ENCODE data around the gene MRPS18A. TPM values are rescaled to one million over a fixed set of nuclear protein-coding genes. Genes with fewer than 3 reads are reported as not detected.
A peak's percentile ranks its signal among the peaks of the same experiment; 100 is the strongest.

Gene MRPS18A
- total and polyA plus RNA-seq, 2 experiments from 2014 or later, result 33.7 to 39.2 TPM

DNA sequence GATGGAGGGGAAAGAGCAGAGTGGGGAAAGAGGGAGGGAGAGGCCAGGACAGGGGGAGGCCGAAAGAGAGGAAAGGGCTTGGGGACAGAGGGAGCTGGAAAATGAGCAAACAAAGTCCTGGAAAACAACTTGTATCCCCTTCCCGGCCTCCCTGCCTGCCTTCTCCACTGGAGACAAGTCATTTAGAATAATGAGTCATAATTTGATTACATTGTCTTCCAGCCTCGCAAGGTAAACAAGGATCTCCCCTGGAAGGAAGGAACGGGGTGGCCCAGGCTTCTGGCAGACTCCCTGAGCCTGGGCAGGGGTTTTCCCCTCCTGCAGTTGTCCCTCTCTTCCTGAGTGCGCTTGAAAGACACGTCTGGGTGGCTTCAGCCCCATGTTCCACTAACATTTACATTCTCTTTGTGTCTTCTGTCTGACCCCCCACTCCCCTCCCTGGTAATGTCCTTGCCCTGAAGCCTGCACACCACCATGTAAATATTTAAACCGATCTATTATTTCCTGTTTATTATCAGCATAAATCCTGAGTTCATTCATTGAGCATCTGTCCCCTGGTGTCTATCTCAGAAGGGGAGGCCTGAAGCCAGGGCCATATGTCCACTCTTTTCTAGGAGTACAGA, 12.1 kb upstream of the MRPS18A start:
- no peak overlapping the region for H2AFZ ChIP-seq
- no peaks in the 10 kb centered on the region for H3K79me2 ChIP-seq (ENCODE audit: insufficient read depth)
- peaks cover 16% of the 10 kb centered on the region for H3K4me1 ChIP-seq (ENCODE audit: insufficient read depth)
- H3F3A ChIP-seq (ENCODE audit: insufficient read depth), result peaks cover 17% of the 10 kb centered on the region; the same call in 1 of the 2 replicates
- no peak overlapping the region for H3K27ac ChIP-seq
- peak; percentile 23 for DNase-seq
- H3K27me3 ChIP-seq (replicated peaks; ENCODE audit: insufficient read depth), result no peaks in the 10 kb centered on the region
- H3K4me3 ChIP-seq, result no peak overlapping the region
- WGBS, 2 experiments (ENCODE audit: low coverage in 1 of 2, low lambda C conversion rate in 2 of 2, missing lambda C conversion rate in 2 of 2), result 70 to 76% methylated on average over 7 of the region's 7 CpGs
- no peaks in the 10 kb centered on the region for H3K36me3 ChIP-seq (ENCODE audit: low read depth)
- no peaks in the 10 kb centered on the region for H3K9me3 ChIP-seq (ENCODE audit: low read depth)
- H3K9ac ChIP-seq, result no peak overlapping the region
- no peaks in the 10 kb centered on the region for H4K20me1 ChIP-seq (ENCODE audit: insufficient read depth)
- in situ Hi-C loops (cut with MboI), result no loop called here
- H3K4me2 ChIP-seq (ENCODE audit: unreplicated experiment), result no peak overlapping the region
- H3K9me2 ChIP-seq (ENCODE audit: insufficient read depth), result no peaks in the 10 kb centered on the region
- no peak for TF ChIP-seq EZH2 (IDR thresholded peaks at IDR 0.05; ENCODE audit: insufficient read depth, poor library complexity, severe bottlenecking)
- TF ChIP-seq EZH2phosphoT487 (IDR thresholded peaks at IDR 0.05; ENCODE audit: insufficient read depth, low read depth), result no peak

DNA sequence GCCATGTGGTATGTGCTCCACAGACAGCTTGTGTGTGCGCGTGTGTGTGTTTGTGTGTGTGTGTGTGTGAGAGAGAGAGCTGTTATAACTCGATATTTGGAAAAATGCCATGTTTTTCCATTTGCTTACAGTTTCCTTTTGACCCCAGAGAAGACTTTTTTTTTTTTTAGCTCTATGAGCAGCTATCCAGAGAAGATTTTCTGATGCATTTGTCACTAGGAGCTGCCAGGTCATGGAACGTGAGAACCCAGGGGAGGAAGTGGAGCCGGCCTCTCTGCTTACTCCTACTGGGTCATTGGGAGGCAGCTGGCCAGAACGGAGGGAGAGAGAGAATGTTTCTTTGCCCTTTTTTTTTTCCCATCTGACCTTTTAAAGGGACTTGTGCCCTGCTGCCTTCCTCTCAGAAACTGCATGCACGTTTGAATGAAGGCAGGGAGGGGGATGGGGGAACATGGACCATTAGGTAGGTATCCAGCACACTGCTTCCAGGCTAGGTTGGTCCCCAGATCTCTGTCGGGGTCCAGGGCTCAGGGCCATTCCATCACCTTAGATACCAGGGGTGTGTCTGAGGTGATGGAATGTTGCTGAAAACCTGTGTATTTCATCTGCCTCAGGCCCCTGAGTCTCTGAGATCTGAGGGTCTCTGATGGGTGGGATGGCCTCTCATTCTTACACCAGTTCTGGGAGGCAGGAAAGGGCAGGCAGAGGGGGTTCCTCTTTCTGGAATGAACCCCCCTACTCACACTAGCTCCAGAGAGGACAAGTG, 11.2 kb upstream of the MRPS18A start:
- H3K4me3 ChIP-seq, result no peak overlapping the region
- H3K4me1 ChIP-seq (ENCODE audit: insufficient read depth), result peaks cover 16% of the 10 kb centered on the region
- 41% methylated on average over 8 of the region's 8 CpGs for WGBS, 2 experiments (ENCODE audit: low coverage in 1 of 2, low lambda C conversion rate in 2 of 2, missing lambda C conversion rate in 2 of 2)
- DNase-seq, result peak; percentile 55
- H3K9me2 ChIP-seq (ENCODE audit: insufficient read depth), result no peaks in the 10 kb centered on the region
- H3K4me2 ChIP-seq (ENCODE audit: unreplicated experiment), result no peak overlapping the region
- no peaks in the 10 kb centered on the region for H3K36me3 ChIP-seq (ENCODE audit: low read depth)
- TF ChIP-seq EZH2 (IDR thresholded peaks at IDR 0.05; ENCODE audit: insufficient read depth, poor library complexity, severe bottlenecking), result no peak
- TF ChIP-seq EZH2phosphoT487 (IDR thresholded peaks at IDR 0.05; ENCODE audit: insufficient read depth, low read depth), result no peak
- H2AFZ ChIP-seq, result no peak overlapping the region
- no peaks in the 10 kb centered on the region for H4K20me1 ChIP-seq (ENCODE audit: insufficient read depth)
- peaks cover 15% of the 10 kb centered on the region; the same call in 1 of the 2 replicates for H3F3A ChIP-seq (ENCODE audit: insufficient read depth)
- no peaks in the 10 kb centered on the region for H3K27me3 ChIP-seq (replicated peaks; ENCODE audit: insufficient read depth)
- no peak overlapping the region for H3K27ac ChIP-seq
- H3K9me3 ChIP-seq (ENCODE audit: low read depth), result no peaks in the 10 kb centered on the region
- no peaks in the 10 kb centered on the region for H3K79me2 ChIP-seq (ENCODE audit: insufficient read depth)
- no peak overlapping the region for H3K9ac ChIP-seq
- in situ Hi-C loops (cut with MboI), result no loop called here

DNA sequence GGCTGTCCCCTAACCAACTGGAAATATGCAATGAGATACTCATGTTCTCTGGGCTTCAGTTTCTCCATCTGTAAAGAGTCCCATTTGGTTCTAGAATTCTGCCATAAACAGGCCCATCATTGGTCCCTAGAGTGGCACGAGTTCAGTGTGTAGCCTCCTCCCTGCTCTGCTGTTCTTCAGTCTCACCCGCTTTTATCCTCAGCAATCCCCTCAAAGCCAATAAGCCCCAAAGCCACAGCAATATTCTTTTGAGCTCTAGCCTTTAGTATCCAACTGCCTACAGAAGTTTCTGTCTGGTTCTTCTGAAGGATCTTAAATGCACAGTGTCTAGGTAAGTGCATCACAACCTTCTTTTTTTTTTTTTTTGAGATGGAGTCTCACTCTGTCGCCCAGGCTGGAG, 9.8 kb upstream of the MRPS18A start:
- H3K36me3 ChIP-seq (ENCODE audit: low read depth), result no peaks in the 10 kb centered on the region
- no peaks in the 10 kb centered on the region for H3K9me2 ChIP-seq (ENCODE audit: insufficient read depth)
- no peaks in the 10 kb centered on the region for H3K27me3 ChIP-seq (replicated peaks; ENCODE audit: insufficient read depth)
- H3K9me3 ChIP-seq (ENCODE audit: low read depth), result no peaks in the 10 kb centered on the region
- H4K20me1 ChIP-seq (ENCODE audit: insufficient read depth), result no peaks in the 10 kb centered on the region
- TF ChIP-seq EZH2 (IDR thresholded peaks at IDR 0.05; ENCODE audit: insufficient read depth, poor library complexity, severe bottlenecking), result no peak
- no peak overlapping the region for H3K9ac ChIP-seq
- no peak overlapping the region for H3K4me3 ChIP-seq
- H3F3A ChIP-seq (ENCODE audit: insufficient read depth), result peaks cover 8% of the 10 kb centered on the region; the same call in 1 of the 2 replicates
- in situ Hi-C loops (cut with MboI), result no loop called here
- H3K79me2 ChIP-seq (ENCODE audit: insufficient read depth), result no peaks in the 10 kb centered on the region
- H3K4me1 ChIP-seq (ENCODE audit: insufficient read depth), result peaks cover 8% of the 10 kb centered on the region
- no peak overlapping the region for H2AFZ ChIP-seq
- H3K27ac ChIP-seq, result no peak overlapping the region
- no peak for DNase-seq
- WGBS, 2 experiments (ENCODE audit: low coverage in 1 of 2, low lambda C conversion rate in 2 of 2, missing lambda C conversion rate in 2 of 2), result 78 to 80% methylated on average over 3 of the region's 3 CpGs
- no peak overlapping the region for H3K4me2 ChIP-seq (ENCODE audit: unreplicated experiment)

DNA sequence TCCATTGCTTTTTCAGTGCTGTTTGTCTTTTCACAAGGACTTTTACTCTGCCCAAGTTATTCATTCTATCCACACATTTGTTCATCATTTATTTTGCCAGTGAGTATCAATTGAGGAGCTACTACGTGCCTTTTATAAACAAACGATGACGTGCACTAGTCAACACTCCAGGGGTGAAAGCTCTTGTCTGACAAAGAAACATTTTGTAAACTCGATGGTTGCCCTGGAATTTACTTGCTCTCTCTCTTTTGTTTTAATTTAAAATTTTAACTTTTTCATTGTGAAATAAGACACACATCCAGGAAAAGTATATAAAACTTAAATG, 8.3 kb upstream of the MRPS18A start:
- in situ Hi-C loops (cut with MboI), result no loop called here
- no peak for DNase-seq
- no peak overlapping the region for H2AFZ ChIP-seq
- no peaks in the 10 kb centered on the region for H3K36me3 ChIP-seq (ENCODE audit: low read depth)
- no peak overlapping the region for H3K4me2 ChIP-seq (ENCODE audit: unreplicated experiment)
- H3K4me1 ChIP-seq (ENCODE audit: insufficient read depth), result no peaks in the 10 kb centered on the region
- 48 to 61% methylated on average over 4 of the region's 4 CpGs for WGBS, 2 experiments (ENCODE audit: low coverage in 1 of 2, low lambda C conversion rate in 2 of 2, missing lambda C conversion rate in 2 of 2)
- no peaks in the 10 kb centered on the region for H3K27me3 ChIP-seq (replicated peaks; ENCODE audit: insufficient read depth)
- no peaks in the 10 kb centered on the region for H3F3A ChIP-seq (ENCODE audit: insufficient read depth)
- H3K27ac ChIP-seq, result no peak overlapping the region
- TF ChIP-seq EZH2phosphoT487 (IDR thresholded peaks at IDR 0.05; ENCODE audit: insufficient read depth, low read depth), result no peak
- no peak for TF ChIP-seq EZH2 (IDR thresholded peaks at IDR 0.05; ENCODE audit: insufficient read depth, poor library complexity, severe bottlenecking)
- no peaks in the 10 kb centered on the region for H3K9me2 ChIP-seq (ENCODE audit: insufficient read depth)
- no peaks in the 10 kb centered on the region for H4K20me1 ChIP-seq (ENCODE audit: insufficient read depth)
- H3K4me3 ChIP-seq, result no peak overlapping the region
- no peak overlapping the region for H3K9ac ChIP-seq
- no peaks in the 10 kb centered on the region for H3K9me3 ChIP-seq (ENCODE audit: low read depth)
- no peaks in the 10 kb centered on the region for H3K79me2 ChIP-seq (ENCODE audit: insufficient read depth)

All from GM23248 (cell line).